ENCODE measurements around the gene TEAD1.

Gene TEAD1

DNA sequence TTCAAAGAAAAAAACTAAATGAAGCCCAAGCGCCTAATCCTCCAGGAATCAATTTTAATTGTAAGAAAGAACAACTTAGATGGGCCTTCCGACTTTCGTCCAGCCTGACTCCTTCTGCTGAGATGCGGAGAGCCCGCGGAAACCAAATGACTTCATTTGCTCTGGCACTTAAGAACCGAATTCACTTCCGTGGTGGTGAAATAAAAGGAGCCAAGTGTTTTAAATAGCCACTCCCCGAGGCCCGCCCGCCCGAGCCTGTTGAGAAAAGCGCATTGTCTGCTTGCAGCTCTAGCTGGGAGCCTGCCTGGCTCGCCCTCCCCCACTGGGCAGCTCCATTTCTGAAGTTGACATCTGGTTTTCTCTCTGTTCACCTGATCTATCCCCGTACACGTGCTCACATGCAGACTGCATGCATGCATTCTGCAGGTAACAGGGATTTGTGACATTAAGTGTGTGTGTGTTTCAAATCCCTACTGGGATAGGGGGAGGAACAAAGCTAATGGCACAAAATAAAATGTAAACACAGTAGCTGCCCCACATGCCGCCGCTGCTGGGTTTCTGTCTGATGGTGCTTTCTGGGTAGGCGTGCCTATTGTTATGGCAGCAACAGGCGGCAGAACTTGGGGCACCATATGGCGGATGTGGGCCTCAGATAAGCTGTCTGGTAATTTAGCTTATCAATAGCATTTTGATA, 6.2 kb downstream of the TEAD1 start:
- TF ChIP-seq, protein P1, sequence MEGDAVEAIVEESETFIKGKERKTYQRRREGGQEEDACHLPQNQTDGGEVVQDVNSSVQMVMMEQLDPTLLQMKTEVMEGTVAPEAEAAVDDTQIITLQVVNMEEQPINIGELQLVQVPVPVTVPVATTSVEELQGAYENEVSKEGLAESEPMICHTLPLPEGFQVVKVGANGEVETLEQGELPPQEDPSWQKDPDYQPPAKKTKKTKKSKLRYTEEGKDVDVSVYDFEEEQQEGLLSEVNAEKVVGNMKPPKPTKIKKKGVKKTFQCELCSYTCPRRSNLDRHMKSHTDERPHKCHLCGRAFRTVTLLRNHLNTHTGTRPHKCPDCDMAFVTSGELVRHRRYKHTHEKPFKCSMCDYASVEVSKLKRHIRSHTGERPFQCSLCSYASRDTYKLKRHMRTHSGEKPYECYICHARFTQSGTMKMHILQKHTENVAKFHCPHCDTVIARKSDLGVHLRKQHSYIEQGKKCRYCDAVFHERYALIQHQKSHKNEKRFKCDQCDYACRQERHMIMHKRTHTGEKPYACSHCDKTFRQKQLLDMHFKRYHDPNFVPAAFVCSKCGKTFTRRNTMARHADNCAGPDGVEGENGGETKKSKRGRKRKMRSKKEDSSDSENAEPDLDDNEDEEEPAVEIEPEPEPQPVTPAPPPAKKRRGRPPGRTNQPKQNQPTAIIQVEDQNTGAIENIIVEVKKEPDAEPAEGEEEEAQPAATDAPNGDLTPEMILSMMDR (conservative IDR thresholded peaks at IDR 0.05; ENCODE audit: low read length): no peak
- peak overlapping the region; percentile 39 for H3K4me3 ChIP-seq (ENCODE audit: low read length)

DNA sequence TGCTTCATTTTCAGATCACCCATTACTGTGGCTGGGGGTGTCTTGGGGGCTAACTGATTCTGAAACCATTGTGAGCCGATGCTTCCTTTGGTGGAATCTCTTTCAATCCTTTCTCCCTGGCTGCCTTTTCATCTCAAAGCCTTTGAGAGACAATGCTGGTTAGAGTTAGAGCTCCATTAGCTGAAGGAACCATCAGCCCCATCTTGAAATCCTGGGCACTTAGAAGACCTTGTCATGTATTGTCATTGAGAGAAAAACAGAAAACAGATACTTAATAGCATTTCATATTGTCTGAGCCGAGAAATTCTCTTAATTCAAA, 6.7 kb downstream of the TEAD1 start:
- no peak for DNase-seq (ENCODE audit: low read depth)
- no peak overlapping the region; the same call in 1 of the 2 replicates for H3K4me3 ChIP-seq (ENCODE audit: low read length)
- TF ChIP-seq, protein P1 (conservative IDR thresholded peaks at IDR 0.05; ENCODE audit: low read length): no peak

More for the DNA sequence above, 6.2 kb downstream of the TEAD1 start:
- peak; percentile 91 for DNase-seq (ENCODE audit: low read depth)

DNA sequence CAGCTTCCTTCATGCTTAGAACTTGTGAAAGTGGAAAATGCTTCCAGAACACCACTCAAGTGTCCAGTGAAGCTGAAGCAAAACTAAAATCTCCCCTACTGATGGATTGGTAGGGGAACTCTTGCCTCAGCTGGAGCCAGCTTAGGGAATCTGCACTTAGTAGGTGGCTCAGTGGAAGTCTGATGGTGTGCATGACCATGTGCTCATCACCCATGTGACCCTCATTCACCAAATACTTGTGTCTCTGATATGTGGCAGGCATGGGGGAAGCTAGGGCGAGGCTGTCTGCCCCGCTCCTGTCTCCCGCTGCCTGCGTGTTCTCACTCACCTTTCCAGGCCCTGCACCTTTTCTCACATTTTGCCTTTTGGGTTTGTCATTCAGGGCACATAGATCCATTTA, 7.2 kb downstream of the TEAD1 start:
- no peak for DNase-seq (ENCODE audit: low read depth)
- H3K4me3 ChIP-seq (ENCODE audit: low read length): no peak overlapping the region

DNA sequence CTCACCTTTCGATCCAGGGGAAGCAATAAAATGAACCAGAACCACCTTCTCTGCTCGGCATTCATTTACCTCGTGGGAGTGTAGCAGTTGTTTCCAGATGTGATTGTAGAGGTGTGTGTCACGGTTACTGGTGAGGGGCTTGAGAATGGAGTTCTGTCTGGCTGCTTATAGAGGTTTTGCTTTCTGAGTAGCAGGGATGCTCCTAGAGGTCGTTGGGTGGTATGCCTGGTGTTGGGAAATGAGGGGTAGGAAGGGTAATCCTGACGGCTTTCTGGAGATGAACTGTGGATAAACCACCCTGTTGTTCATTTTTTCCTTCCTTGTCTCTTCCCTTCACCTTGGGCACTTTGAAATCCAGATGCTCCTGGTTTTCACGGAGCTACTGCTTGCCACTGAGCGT, 8.1 kb downstream of the TEAD1 start:
- TF ChIP-seq, protein P1 (conservative IDR thresholded peaks at IDR 0.05; ENCODE audit: low read length): no peak
- no peak overlapping the region for H3K4me3 ChIP-seq (ENCODE audit: low read length)
- no peak for DNase-seq (ENCODE audit: low read depth)

More for the DNA sequence above, 7.2 kb downstream of the TEAD1 start:
- TF ChIP-seq, protein P1 (conservative IDR thresholded peaks at IDR 0.05; ENCODE audit: low read length): no peak

DNA sequence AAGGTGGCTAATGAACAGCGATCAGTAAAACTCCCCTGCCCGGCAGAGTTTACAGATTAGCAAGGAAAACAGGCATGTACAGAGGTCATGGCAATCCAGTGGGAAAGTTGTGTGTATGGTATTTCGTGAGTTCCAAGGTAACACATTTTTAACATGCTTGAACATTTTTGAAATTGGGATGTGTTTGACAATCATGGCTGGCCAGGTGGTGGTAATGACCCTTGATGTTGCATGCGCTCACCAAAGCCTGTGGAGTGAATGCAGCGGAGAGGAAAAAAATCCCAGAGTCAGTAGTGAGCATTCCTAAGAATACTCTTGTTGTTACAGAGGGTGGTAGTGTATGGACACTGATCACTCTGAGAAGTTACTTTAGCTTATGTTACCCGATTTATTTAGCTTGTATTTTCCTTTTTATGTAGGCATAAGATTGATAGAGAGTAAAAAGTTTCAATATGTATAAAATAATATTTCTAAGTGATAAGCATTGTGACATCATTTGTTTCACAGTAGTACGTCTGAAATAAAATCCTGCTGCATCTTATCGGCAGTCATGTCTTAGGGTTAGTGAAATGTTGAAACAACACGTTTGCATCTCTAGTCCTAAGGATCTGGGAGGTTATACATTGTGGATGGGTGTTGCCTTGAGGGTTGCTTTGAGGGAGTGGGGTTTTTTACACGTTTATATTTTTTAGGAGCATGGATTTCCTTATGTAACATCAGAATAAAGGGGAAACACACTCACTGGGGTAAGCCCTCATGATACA, 8.7 kb downstream of the TEAD1 start:
- DNase-seq (ENCODE audit: low read depth): no peak
- H3K4me3 ChIP-seq (ENCODE audit: low read length): no peak overlapping the region
- TF ChIP-seq, protein P1 (conservative IDR thresholded peaks at IDR 0.05; ENCODE audit: low read length): no peak

DNA sequence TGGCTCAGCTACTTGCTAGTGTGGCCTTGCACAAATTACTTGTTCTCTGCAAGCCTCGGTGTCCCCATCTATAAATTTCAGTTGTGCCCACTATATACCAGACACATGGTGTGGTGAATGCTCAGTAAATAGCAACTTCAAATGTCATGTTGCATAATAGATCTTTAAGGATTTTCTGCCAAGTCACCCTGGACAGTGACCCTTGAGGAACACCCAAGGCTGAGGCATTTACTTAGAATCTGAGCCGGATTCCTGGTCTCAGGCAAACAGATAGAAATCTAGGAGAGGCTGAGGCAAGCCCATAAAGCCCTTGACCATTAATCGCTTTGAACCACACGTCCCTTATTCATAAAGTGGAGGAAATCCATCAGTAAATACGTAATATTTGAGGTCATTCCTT, 9.7 kb downstream of the TEAD1 start:
- H3K4me3 ChIP-seq (ENCODE audit: low read length): no peak overlapping the region
- TF ChIP-seq, protein P1 (conservative IDR thresholded peaks at IDR 0.05; ENCODE audit: low read length): no peak
- DNase-seq (ENCODE audit: low read depth): peak; percentile 57

DNA sequence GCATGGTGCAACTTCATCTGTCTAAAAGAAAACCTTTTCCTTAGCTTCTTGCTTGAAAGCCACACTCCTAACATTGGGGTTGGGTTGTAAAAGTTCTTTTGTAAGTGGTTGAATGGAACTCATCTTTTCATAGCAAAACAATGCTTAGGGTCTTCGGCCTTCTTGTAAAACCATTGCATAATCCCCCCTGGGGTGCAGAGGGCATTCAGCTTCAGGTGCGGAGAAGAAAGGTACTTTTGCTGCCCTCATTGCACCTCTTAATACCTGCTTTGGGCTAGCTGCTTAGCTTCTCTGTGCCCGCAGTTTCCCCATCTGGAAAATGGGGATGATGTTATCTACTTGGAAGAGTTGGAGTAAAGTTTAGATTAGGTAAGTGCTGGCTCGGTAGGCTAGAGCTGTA, 10.1 kb downstream of the TEAD1 start:
- TF ChIP-seq, protein P1 (conservative IDR thresholded peaks at IDR 0.05; ENCODE audit: low read length): no peak
- DNase-seq (ENCODE audit: low read depth): no peak
- H3K4me3 ChIP-seq (ENCODE audit: low read length): no peak overlapping the region

All from AG10803 (cell line).